ENCODE results near the gene PLCL2.

The PLCL2 gene

DNA sequence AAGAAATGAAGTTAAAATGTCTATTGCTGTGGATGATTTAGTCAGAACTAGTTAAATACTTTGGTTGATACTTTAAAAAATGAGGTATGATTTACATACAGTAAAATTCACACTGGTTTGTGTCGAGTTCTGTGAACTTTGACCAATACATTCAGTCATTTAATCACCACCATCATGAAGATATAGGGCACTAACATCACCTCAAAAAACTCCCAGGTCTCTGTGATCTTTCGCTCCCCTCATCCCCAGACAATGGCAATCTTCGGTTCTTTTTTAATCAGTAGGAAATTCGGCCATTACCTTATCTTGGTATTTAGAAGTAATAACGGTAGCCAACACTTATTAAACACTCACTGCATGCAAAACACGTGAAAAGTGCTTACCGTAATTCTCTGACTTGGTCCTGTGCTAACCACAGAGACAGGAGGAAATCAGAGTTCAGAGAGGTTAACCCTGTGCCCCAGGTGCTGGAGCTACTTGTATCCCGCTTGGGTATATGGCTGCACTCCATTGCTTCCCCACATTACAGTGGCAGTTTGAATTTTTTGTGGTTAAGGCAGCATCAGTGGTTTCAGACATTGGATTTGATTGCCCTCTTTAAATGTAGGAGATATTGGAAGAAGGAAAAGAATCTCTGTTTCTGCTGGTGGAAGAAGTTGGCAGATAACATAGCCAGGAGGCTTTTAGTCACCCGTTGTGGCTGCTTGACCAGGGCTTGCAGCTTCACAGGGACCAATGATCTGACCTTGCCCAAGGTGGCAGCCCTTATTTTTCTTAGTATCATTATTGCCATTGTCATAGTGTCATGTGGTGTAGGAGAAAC lies 4.2 kb downstream of the PLCL2 start:
- TF ChIP-seq, protein P1, sequence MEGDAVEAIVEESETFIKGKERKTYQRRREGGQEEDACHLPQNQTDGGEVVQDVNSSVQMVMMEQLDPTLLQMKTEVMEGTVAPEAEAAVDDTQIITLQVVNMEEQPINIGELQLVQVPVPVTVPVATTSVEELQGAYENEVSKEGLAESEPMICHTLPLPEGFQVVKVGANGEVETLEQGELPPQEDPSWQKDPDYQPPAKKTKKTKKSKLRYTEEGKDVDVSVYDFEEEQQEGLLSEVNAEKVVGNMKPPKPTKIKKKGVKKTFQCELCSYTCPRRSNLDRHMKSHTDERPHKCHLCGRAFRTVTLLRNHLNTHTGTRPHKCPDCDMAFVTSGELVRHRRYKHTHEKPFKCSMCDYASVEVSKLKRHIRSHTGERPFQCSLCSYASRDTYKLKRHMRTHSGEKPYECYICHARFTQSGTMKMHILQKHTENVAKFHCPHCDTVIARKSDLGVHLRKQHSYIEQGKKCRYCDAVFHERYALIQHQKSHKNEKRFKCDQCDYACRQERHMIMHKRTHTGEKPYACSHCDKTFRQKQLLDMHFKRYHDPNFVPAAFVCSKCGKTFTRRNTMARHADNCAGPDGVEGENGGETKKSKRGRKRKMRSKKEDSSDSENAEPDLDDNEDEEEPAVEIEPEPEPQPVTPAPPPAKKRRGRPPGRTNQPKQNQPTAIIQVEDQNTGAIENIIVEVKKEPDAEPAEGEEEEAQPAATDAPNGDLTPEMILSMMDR (IDR thresholded peaks at IDR 0.05), result no peak

DNA sequence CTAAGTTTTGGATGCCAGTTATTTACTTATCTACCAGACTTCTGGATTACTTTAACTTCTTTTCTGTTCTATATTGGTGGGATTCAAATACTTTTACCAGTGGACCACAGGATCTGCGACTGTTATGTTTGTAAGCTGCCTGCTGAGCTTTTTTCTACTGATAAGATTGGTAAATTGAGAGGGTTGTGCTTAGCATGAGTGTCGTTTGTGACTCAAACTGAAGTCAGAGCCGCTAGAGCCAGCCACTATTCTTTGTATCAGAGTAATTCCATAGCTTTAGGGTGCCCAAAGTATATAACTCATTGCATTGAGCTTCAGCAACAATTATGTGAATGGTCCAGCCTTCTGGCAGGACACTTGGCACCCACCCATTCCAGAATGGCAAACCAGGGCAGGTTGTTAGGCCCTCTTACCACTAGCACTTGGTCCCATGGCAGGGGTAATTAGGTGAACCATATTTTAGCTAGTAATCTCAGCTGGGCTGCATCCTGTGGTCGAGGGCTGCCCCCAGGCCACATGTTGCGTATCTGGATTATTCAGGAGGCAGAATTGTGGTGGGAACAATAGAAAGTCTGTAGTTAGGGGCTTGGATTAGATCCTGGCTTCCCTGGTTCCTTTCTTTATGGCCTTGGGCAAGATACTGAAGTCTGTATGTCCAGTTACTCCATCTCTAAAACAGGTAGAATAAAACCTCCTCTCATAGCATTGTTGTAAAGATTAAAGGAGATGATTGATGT lies 6.0 kb downstream of the PLCL2 start:
- TF ChIP-seq, protein P1 (IDR thresholded peaks at IDR 0.05), result no peak

DNA sequence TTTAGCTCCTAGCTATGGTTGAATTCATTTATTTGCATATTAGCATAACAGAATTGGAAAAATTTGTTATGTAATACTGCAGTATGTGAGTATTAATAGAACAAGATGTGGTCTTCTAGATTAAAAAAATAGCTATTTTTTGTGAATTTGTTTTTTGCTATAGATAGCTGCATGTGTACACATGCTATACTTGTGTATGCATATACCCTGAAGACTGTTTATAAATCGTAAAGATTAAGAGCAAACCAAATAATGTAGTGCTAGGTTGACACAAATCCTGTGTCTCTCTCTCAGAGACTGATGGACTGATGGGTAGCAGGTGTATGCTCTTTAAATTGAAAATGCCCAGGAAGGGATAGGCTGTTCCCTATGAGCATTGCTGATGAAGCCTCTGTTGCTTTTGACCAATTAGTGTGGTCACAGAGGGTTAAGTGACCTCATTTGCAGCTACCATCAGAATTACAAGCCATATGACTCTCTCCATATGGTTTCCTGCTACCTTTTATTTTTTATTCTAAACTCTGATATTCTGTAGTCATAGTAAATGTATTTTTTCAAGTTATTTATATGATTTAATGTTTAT lies 9.0 kb downstream of the PLCL2 start:
- TF ChIP-seq, protein P1 (IDR thresholded peaks at IDR 0.05), result no peak

DNA sequence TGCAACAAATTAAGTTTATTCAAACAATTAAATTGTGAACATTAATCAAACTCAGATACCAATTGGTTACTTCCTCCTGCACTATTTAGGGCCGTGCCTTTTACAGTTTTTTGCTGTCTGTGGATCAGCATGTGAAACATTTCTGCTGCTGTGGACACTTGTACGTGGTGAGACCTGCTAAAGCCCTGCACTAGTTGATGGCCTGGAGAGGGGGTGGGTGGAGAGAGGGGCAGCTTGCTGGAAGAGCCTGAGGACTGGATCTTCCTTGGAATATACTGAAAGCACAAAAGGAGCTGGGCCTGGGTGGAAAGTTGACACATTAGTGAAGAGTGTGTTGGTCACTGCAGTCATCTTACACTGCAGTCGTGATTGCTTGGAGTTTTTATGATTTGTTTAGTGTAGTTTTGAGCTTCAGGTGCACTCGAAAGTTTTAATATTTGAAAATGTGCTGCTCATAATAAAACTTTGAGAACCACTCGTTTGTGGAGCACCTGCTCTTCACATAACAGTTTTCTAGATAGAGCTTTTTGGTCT lies 11.4 kb downstream of the PLCL2 start:
- TF ChIP-seq, protein P1 (IDR thresholded peaks at IDR 0.05), result no peak

DNA sequence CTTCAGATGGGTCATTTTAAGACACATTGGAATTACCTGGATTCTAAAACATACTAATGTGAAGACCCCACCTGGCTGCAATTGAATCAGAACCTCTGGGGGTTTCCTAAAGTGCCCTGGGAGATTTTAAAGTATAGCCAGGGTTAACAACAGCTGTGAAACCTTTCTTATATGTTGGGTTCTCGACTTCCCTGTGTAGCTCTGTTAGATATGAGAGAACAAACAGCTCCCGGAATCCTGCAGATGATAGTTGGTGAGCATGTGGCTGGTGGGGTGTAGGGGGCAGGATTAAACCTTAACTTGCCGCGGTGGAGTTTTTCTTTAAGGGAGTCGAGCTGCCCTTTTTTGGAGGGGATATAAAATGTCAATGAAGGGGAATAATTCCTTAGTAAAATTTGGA lies 12.1 kb downstream of the PLCL2 start:
- TF ChIP-seq, protein P1 (IDR thresholded peaks at IDR 0.05), result no peak

DNA sequence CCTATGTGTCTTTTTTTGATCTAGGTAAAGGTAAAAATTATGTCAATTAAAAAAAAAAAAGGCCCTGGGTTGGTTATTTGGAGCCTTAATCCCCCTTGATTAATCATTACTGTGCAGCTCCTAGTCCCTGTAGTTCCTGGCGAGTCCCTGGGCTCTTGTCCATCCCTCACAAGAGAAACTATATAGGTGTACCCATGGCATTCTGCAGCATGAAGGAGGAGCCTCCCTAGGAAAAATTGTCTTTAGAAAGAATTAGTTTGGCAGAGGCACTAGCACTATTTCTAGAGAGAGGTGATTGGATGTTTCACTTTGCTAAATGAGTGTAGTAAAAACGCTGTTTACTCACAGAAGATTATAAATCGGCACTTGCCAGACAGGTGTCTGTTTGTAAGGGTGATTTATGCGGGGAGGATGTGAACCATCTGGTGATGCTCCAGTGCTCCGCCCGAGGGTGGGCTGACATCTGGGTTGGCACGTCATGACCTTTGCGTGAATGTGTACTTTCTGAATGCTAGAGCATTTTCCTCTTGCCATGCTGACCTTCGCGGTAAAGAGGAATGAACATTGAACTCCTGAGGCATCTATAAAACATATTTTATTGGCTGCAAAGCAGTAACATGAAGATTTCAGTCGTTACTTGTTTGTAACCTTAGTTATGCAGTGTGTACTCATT lies 12.6 kb downstream of the PLCL2 start:
- TF ChIP-seq, protein P1 (IDR thresholded peaks at IDR 0.05), result no peak
